Liver (tissue), 9 donors: ENCODE measurements around the gene NFKB1. TPM values are rescaled to one million over a fixed set of nuclear protein-coding genes. Genes with fewer than 3 reads are reported as not detected.

Experiments used
- DNase-seq: peaks from one replicate; pipeline ENCODE4 v3.0.0-alpha.2; 2017; ENCODE audit warnings: low spot score
- H3K27ac ChIP-seq, 2 donors: one replicate each; pipeline ENCODE4 v1.7.0; 2013; ENCODE audit warnings: inconsistent platforms in 2 of 2, low read length in 2 of 2, control low read depth in 1 of 2, low read depth in 1 of 2, mild to moderate bottlenecking in 1 of 2
- H3K27me3 ChIP-seq, 4 donors: one replicate each; pipeline versions ENCODE4 v1.6.1 to v1.7.0; 2013; ENCODE audit warnings: low read length in 3 of 4, inconsistent platforms in 1 of 4, mild to moderate bottlenecking in 1 of 4, moderate library complexity in 1 of 4; ENCODE audit not compliant: control insufficient read depth in 4 of 4, insufficient read depth in 4 of 4
- H3K36me3 ChIP-seq, 4 donors: one replicate each; pipeline versions ENCODE4 v1.6.1 to v1.7.0; 2013; ENCODE audit warnings: low read length in 3 of 4, mild to moderate bottlenecking in 3 of 4, low read depth in 1 of 4, moderate library complexity in 1 of 4; ENCODE audit not compliant: control insufficient read depth in 4 of 4, insufficient read depth in 3 of 4
- H3K4me1 ChIP-seq, 4 donors: one replicate each; pipeline versions ENCODE4 v1.6.1 to v1.7.0; 2013; ENCODE audit warnings: low read length in 3 of 4, mild to moderate bottlenecking in 3 of 4, moderate library complexity in 1 of 4; ENCODE audit not compliant: control insufficient read depth in 4 of 4, insufficient read depth in 4 of 4
- H3K4me3 ChIP-seq, 3 donors: one replicate each; pipeline versions ENCODE4 v1.6.1 to v1.7.0; 2013; ENCODE audit warnings: low read length in 3 of 3, control low read depth in 1 of 3, low read depth in 1 of 3, mild to moderate bottlenecking in 1 of 3
- H3K9ac ChIP-seq, 2 donors: one replicate each; pipeline ENCODE4 v1.7.0; 2013; ENCODE audit warnings: low read length in 2 of 2, mild to moderate bottlenecking in 2 of 2, moderate library complexity in 2 of 2, control low read depth in 1 of 2, low read depth in 1 of 2
- H3K9me3 ChIP-seq, 4 donors: one replicate each; pipeline versions ENCODE4 v1.6.1 to v1.7.0; 2013; ENCODE audit warnings: low read length in 3 of 4; ENCODE audit not compliant: control insufficient read depth in 4 of 4
- ATF3 ChIP-seq: IDR thresholded peaks from 2 replicates; pipeline ENCODE4 v1.6.1; 2016; ENCODE audit warnings: antibody characterized with exemption
- CTCF ChIP-seq: fragments of 150-350 bp; IDR thresholded peaks from 2 replicates; pipeline ENCODE4 v1.5.1; 2017; ENCODE audit warnings: improper control_type of control experiment, low read depth, low read length; ENCODE audit not compliant: missing input control
- EGR1 ChIP-seq, 2 donors: IDR thresholded peaks; 2 replicates each; pipeline ENCODE4 v1.6.1; 2016 to 2018; ENCODE audit warnings: antibody characterized with exemption in 2 of 2, low read depth in 2 of 2
- FOXA1 ChIP-seq: IDR thresholded peaks from 2 replicates; pipeline ENCODE4 v1.6.1; 2016; ENCODE audit warnings: antibody characterized with exemption
- FOXA2 ChIP-seq: IDR thresholded peaks from 2 replicates; pipeline ENCODE4 v1.6.1; 2016; ENCODE audit warnings: antibody characterized with exemption
- GABPA ChIP-seq, 2 donors: IDR thresholded peaks in 1 of 2; conservative IDR thresholded peaks in 1 of 2; 2 replicates each; pipeline ENCODE4 v1.6.1; 2016; ENCODE audit warnings: antibody characterized with exemption in 2 of 2, mild to moderate bottlenecking in 1 of 2, moderate library complexity in 1 of 2
- HNF4A ChIP-seq, 2 donors: conservative IDR thresholded peaks; 2 replicates each; pipeline ENCODE4 v1.6.1; 2016; ENCODE audit warnings: antibody characterized with exemption in 2 of 2, mild to moderate bottlenecking in 2 of 2
- HNF4G ChIP-seq: IDR thresholded peaks from 2 replicates; pipeline ENCODE4 v1.6.1; 2016; ENCODE audit warnings: antibody characterized with exemption
- JUND ChIP-seq, 2 donors: IDR thresholded peaks; 2 replicates each; pipeline ENCODE4 v1.6.1; 2016; ENCODE audit warnings: antibody characterized with exemption in 2 of 2
- NR2F2 ChIP-seq: IDR thresholded peaks from 2 replicates; pipeline ENCODE4 v1.6.1; 2016; ENCODE audit warnings: antibody characterized with exemption
- RAD21 ChIP-seq, 2 donors: IDR thresholded peaks; 2 replicates each; pipeline ENCODE4 v1.6.1; 2016; ENCODE audit warnings: antibody characterized with exemption in 2 of 2, mild to moderate bottlenecking in 2 of 2
- RXRA ChIP-seq, 2 donors: IDR thresholded peaks; 2 replicates each; pipeline ENCODE4 v1.6.1; 2017 to 2018; ENCODE audit warnings: antibody characterized with exemption in 2 of 2, mild to moderate bottlenecking in 1 of 2
- SP1 ChIP-seq: IDR thresholded peaks from 2 replicates; pipeline ENCODE4 v1.6.1; 2018; ENCODE audit warnings: antibody characterized with exemption, mild to moderate bottlenecking
- TAF1 ChIP-seq: conservative IDR thresholded peaks from 2 replicates; pipeline ENCODE4 v1.6.1; 2016; ENCODE audit warnings: antibody characterized with exemption, mild to moderate bottlenecking
- YY1 ChIP-seq: IDR thresholded peaks from 2 replicates; pipeline ENCODE4 v1.6.1; 2016; ENCODE audit warnings: antibody characterized with exemption, mild to moderate bottlenecking
- WGBS: extraction: QIAGEN DNeasy Blood & Tissue Kit; methylation state at CpG from one replicate; pipeline ENCODE4 v1.1.7; 2013; 5-methylcytosine and 5-hydroxymethylcytosine counted together
- polyA plus RNA-seq, 2 donors: library from polyadenylated mRNA; stranded (reverse) in 1 of 2; unstranded in 1 of 2; fragments of 200-250 nt in 1 of 2; fragments of >200 nt in 1 of 2; fragmentation: Nextera tagmentation in 1 of 2; extraction: Ambion mirVana in 1 of 2; gene quantifications; one replicate each; pipeline versions ENCODE4 v1.2.1 to v1.2.3, GENCODE V29; 2013 to 2015
- total RNA-seq, 2 donors: library from RNA; depleted of rRNA; stranded (reverse); fragments of >200 nt; gene quantifications; one replicate each; pipeline ENCODE4 v1.2.3, GENCODE V29; 2014
- TF ChIP-seq, protein P1 (sequence below): IDR thresholded peaks from 2 replicates; pipeline ENCODE4 v1.6.1; 2016; ENCODE audit warnings: antibody characterized with exemption, mild to moderate bottlenecking
- TF ChIP-seq, protein P2 (sequence below): IDR thresholded peaks from 2 replicates; pipeline ENCODE4 v1.6.1; 2016; ENCODE audit warnings: antibody characterized with exemption
- TF ChIP-seq, protein P3 (sequence below): IDR thresholded peaks from 2 replicates; pipeline ENCODE4 v1.6.1; 2016; ENCODE audit warnings: antibody characterized with exemption
- donor health status: healthy.
- donor health status: healthy.
- donor health status: healthy.
- donor health status: healthy.
- donor health status: healthy.

The NFKB1 gene
- total and polyA plus RNA-seq, 4 donors: 5.1 to 23.0 (median 13.4) TPM

DNA sequence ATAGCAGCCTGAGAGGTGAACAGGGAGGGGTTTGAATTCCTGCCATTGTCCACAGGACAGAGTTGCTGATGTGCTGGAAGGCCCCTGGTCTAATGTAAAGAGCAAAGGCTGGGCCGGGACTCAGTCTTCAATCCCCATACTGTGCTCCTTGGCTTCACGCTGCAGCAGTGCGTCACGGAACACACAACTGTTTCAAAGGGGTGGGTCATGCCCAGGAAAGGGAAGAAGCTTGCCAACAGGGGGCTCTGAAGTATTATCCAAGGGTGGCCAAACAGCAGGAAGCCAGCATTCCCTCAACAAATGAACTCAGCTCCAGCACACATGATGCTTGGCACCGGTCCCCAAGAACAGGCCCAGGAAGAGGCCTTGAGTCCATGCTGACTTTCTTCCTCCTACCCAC lies 122.5 kb downstream of the NFKB1 start:
- Histone ChIP-seq H3K4me1 (peaks cover 0 to 17% (median 9%) of the 10 kb centered on the region in 4 donors), H3K9ac (no peak overlapping the region), H3K27ac (no peak overlapping the region), H3K9me3 (no peaks in the 10 kb centered on the region), H3K27me3 (no peaks in the 10 kb centered on the region), H3K4me3 (no peak overlapping the region), H3K36me3 (no peaks in the 10 kb centered on the region)
- DNase-seq: no peak
- no peak for TF ChIP-seq TAF1
- TF ChIP-seq CTCF: no peak
- no peak for TF ChIP-seq YY1
- no peak for TF ChIP-seq ATF3
- no peak for TF ChIP-seq SP1
- TF ChIP-seq GABPA (IDR thresholded peaks at IDR 0.05 in 1 of 2, conservative IDR thresholded peaks at IDR 0.05 in 1 of 2): no peak
- TF ChIP-seq NR2F2: no peak
- TF ChIP-seq, protein P1, sequence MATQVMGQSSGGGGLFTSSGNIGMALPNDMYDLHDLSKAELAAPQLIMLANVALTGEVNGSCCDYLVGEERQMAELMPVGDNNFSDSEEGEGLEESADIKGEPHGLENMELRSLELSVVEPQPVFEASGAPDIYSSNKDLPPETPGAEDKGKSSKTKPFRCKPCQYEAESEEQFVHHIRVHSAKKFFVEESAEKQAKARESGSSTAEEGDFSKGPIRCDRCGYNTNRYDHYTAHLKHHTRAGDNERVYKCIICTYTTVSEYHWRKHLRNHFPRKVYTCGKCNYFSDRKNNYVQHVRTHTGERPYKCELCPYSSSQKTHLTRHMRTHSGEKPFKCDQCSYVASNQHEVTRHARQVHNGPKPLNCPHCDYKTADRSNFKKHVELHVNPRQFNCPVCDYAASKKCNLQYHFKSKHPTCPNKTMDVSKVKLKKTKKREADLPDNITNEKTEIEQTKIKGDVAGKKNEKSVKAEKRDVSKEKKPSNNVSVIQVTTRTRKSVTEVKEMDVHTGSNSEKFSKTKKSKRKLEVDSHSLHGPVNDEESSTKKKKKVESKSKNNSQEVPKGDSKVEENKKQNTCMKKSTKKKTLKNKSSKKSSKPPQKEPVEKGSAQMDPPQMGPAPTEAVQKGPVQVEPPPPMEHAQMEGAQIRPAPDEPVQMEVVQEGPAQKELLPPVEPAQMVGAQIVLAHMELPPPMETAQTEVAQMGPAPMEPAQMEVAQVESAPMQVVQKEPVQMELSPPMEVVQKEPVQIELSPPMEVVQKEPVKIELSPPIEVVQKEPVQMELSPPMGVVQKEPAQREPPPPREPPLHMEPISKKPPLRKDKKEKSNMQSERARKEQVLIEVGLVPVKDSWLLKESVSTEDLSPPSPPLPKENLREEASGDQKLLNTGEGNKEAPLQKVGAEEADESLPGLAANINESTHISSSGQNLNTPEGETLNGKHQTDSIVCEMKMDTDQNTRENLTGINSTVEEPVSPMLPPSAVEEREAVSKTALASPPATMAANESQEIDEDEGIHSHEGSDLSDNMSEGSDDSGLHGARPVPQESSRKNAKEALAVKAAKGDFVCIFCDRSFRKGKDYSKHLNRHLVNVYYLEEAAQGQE: no peak
- TF ChIP-seq, protein P2, sequence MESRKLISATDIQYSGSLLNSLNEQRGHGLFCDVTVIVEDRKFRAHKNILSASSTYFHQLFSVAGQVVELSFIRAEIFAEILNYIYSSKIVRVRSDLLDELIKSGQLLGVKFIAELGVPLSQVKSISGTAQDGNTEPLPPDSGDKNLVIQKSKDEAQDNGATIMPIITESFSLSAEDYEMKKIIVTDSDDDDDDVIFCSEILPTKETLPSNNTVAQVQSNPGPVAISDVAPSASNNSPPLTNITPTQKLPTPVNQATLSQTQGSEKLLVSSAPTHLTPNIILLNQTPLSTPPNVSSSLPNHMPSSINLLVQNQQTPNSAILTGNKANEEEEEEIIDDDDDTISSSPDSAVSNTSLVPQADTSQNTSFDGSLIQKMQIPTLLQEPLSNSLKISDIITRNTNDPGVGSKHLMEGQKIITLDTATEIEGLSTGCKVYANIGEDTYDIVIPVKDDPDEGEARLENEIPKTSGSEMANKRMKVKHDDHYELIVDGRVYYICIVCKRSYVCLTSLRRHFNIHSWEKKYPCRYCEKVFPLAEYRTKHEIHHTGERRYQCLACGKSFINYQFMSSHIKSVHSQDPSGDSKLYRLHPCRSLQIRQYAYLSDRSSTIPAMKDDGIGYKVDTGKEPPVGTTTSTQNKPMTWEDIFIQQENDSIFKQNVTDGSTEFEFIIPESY: no peak
- no peak for TF ChIP-seq HNF4A (conservative IDR thresholded peaks at IDR 0.05)
- TF ChIP-seq, protein P3, sequence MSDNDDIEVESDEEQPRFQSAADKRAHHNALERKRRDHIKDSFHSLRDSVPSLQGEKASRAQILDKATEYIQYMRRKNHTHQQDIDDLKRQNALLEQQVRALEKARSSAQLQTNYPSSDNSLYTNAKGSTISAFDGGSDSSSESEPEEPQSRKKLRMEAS: no peak
- no peak for TF ChIP-seq RXRA (IDR thresholded peaks at IDR 0.05)
- no peak for TF ChIP-seq EGR1 (IDR thresholded peaks at IDR 0.05; ENCODE audit: low read depth in 2 of 2)
- no peak for TF ChIP-seq JUND (IDR thresholded peaks at IDR 0.05)
- TF ChIP-seq FOXA1: no peak
- TF ChIP-seq HNF4G: no peak
- TF ChIP-seq FOXA2: no peak
- no peak for TF ChIP-seq RAD21 (IDR thresholded peaks at IDR 0.05)
- WGBS: 86% methylated on average over 5 of the region's 5 CpGs
